ENCODE results near the gene PTK7. TPM values are rescaled to one million over a fixed set of nuclear protein-coding genes. Genes with fewer than 3 reads are reported as not detected.

The PTK7 gene
- total RNA-seq, 2 donors from 2014 or later, result 2.8 to 7.8 TPM

DNA sequence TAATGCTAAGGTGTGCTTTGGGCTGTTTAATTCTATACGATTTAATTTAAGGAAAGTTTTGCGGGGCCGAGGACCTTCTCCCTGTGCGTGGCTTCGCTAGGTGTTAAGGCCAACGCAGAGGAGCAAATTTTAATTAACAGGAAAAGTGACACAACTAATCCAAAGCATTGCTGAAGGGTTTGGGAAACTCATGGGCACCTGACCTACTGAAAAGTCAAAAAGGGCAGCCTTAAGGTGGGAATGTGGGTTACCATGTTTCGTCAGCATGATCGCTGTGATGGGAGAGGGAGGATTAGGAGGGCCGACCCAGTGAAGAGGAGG is 105.5 kb downstream of the PTK7 start:
- Mint-ChIP-seq H3K36me3 (ENCODE audit: insufficient read depth in 2 of 2) (peaks cover 4 to 25% of the 10 kb centered on the region in 2 donors), H3K4me3 (peak overlapping the region; percentile 96 to 98), H3K27me3 (ENCODE audit: low read depth) (no peaks in the 10 kb centered on the region), H3K27ac (peak overlapping the region; percentile 6), H3K9me3 (no peaks in the 10 kb centered on the region), H3K4me1 (ENCODE audit: low read depth) (peaks cover 48% of the 10 kb centered on the region)
- ATAC-seq (replicated peaks in 1 of 2), result no peak
- DNase-seq, result no peak

DNA sequence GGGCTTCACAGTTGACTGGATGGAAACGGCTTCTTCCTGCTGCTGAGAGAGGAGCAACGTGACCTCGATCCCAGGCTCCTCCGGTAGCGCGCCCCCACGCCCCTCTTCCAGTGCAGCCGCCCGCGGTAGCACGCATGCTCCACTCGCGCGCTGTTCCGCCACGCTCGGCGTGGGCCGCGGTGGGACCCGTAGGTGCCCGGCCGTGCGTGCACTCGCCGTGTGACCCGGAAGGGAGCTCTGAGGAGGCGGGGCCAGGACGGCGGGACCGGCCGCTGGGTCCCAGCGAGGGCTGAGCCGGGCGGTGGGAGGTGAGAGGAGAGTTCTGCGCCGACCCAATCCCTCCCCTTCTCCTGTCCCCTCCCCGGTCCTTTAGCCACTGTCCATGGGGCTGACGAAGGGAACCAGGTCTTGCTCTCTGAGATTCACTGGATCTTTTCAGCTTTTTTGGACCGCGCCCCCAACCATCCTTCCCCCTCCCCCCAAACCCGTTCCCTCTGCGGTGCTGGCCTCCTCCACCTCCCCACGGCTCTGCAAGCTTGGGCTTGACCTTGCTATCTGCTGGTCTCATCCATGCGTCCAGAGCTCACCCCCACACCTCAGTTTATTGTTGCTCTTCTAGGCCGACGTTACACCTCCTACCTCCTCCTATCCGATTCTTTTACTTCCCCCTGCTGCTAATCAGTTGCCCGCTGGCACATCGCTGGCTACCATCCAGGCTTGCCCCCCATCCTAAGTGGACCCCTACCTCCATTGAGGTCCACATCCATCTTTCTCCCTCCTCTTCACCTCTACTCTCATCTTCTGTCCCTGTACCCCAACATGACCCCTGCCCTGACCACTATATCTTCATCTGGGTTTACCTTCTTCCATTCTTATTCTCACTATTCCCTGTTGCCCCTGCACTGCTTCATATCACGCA is 106.1 kb downstream of the PTK7 start, which contains the start of gene CUL9:
Gene CUL9, plus strand, starts transcription at position 255 of the 919 bp plus-strand sequence. CDS start 2,115 bp downstream, outside the sequence.
- peak; percentile 99 for ATAC-seq (replicated peaks in 1 of 2)
- DNase-seq, result peak; percentile 91 to 93
- Mint-ChIP-seq H3K9me3 (no peaks in the 10 kb centered on the region), H3K36me3 (ENCODE audit: insufficient read depth in 2 of 2) (peaks cover 4 to 25% of the 10 kb centered on the region in 2 donors), H3K4me3 (peak within 1 kb of the TSS; percentile 96 to 98), H3K4me1 (ENCODE audit: low read depth) (peaks cover 48% of the 10 kb centered on the region), H3K27ac (peak within 1 kb of the TSS; percentile 90), H3K27me3 (ENCODE audit: low read depth) (no peaks in the 10 kb centered on the region)

DNA sequence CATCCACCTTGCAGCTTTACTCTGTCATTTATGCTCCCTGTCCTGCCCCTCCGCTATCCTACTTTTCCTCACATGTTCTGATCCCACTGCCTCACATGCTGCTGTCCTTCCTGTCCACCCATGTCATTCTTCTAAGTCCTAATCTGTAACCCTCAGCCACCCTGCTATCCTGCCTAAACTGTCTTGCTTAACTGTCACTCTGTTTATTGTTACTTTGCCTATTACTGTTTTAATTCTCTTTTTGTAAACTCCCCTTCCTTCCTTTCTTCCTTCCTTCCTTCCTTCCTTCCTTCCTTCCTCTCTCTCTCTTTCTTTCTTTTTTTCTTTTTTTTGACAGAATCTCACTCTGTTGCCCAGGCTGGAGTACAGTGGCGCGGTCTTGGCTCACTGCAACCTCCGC is 107.3 kb downstream of the PTK7 start:
- no peaks in the 10 kb centered on the region for H3K9me3 Mint-ChIP-seq
- peaks cover 4 to 17% of the 10 kb centered on the region in 2 donors for H3K36me3 Mint-ChIP-seq (ENCODE audit: insufficient read depth in 2 of 2)

DNA sequence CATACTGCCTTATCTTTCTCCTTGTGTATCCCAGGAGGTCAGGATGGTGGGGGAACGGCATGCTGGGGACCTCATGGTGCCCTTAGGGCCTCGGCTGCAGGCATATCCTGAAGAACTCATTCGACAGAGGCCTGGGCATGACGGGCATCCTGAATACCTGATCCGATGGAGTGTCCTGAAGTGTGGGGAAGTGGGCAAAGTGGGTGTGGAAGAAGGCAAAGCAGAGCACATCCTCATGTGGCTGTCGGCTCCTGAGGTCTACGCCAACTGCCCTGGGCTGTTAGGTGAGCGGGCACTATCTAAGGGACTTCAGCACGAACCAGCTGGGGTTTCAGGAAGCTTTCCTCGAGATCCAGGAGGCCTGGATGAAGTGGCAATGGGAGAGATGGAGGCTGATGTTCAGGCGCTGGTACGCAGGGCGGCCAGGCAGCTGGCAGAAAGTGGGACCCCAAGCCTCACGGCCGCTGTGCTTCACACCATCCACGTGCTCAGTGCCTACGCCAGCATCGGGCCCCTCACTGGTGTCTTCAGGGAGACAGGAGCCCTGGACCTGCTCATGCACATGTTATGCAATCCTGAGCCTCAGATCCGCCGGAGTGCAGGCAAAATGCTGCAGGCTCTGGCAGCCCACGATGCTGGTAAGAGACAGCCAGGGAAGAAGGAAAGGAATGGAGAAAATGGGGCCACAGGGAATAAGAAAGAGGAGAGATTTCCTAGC is 108.3 kb downstream of the PTK7 start:
- H3K4me3 Mint-ChIP-seq, result peak overlapping the region; percentile 21 to 98

More for the DNA sequence above, 107.3 kb downstream of the PTK7 start:
- peaks cover 48% of the 10 kb centered on the region for H3K4me1 Mint-ChIP-seq (ENCODE audit: low read depth)
- DNase-seq (no peak), ATAC-seq (replicated peaks in 1 of 2) (no peak)
- H3K4me3 Mint-ChIP-seq, result peak overlapping the region; percentile 96 to 98
- no peaks in the 10 kb centered on the region for H3K27me3 Mint-ChIP-seq (ENCODE audit: low read depth)
- peak overlapping the region; percentile 90 for H3K27ac Mint-ChIP-seq

DNA sequence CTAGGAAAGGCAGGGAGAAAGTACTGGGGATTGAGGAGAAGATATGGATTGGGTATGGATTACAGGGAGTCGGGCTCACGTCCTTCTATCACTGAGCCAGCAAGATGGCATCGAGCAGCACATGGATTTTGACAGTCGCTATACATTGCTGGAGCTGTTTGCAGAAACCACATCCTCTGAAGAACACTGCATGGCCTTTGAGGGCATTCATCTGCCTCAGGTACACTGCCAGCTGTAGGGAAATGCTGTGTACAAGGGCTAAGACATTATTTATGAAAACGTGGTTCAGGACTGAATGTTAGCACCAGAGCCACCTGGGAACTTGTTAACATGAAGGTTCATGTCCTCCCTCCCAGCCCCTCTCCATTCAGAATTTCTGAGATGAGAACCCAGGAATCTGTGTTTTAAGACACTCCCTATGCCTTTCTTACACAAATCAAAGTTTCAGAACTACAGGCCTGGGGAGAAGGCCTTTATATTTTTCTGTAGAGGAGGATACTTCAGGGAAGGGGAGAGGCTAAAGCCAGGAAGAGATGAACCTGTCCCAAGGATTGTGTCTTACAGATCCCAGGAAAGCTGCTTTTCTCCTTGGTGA is 109.4 kb downstream of the PTK7 start:
- DNase-seq (no peak), ATAC-seq (replicated peaks in 1 of 2) (no peak)
- H3K27ac Mint-ChIP-seq, result peak overlapping the region; percentile 41
- no peaks in the 10 kb centered on the region for H3K27me3 Mint-ChIP-seq (ENCODE audit: low read depth)
- peak overlapping the region; percentile 5 to 10 for H3K4me3 Mint-ChIP-seq
- H3K36me3 Mint-ChIP-seq (ENCODE audit: insufficient read depth in 2 of 2), result peaks cover 4 to 14% of the 10 kb centered on the region in 2 donors
- H3K4me1 Mint-ChIP-seq (ENCODE audit: low read depth), result peaks cover 48% of the 10 kb centered on the region
- no peaks in the 10 kb centered on the region for H3K9me3 Mint-ChIP-seq

More for the DNA sequence above, 108.3 kb downstream of the PTK7 start:
- no peaks in the 10 kb centered on the region for H3K9me3 Mint-ChIP-seq
- H3K4me1 Mint-ChIP-seq (ENCODE audit: low read depth), result peaks cover 48% of the 10 kb centered on the region
- H3K27ac Mint-ChIP-seq, result peak overlapping the region; percentile 35
- DNase-seq, result no peak
- no peaks in the 10 kb centered on the region for H3K27me3 Mint-ChIP-seq (ENCODE audit: low read depth)
- no peak for ATAC-seq (replicated peaks in 1 of 2)
- H3K36me3 Mint-ChIP-seq (ENCODE audit: insufficient read depth in 2 of 2), result peaks cover 4 to 14% of the 10 kb centered on the region in 2 donors

DNA sequence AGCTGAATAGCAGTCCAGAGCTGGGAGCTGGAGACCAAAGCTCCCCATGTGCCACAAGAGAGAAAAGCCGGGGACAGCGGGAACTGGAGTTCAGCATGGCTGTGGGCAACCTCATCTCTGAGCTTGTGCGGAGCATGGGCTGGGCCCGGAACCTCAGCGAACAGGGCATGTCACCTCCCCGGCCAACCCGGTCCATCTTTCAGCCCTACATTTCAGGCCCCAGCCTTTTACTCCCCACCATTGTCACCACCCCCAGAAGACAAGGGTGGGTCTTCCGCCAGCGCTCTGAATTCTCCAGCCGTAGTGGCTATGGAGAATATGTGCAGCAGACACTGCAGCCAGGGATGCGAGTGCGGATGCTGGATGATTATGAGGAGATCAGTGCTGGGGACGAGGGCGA is 109.9 kb downstream of the PTK7 start:
- Mint-ChIP-seq H3K4me3 (no peak overlapping the region), H3K4me1 (ENCODE audit: low read depth) (peaks cover 45% of the 10 kb centered on the region), H3K36me3 (ENCODE audit: insufficient read depth in 2 of 2) (peaks cover 4 to 14% of the 10 kb centered on the region in 2 donors), H3K9me3 (no peaks in the 10 kb centered on the region), H3K27me3 (ENCODE audit: low read depth) (no peaks in the 10 kb centered on the region), H3K27ac (no peak overlapping the region)
- ATAC-seq (replicated peaks in 1 of 2) (no peak), DNase-seq (no peak)

DNA sequence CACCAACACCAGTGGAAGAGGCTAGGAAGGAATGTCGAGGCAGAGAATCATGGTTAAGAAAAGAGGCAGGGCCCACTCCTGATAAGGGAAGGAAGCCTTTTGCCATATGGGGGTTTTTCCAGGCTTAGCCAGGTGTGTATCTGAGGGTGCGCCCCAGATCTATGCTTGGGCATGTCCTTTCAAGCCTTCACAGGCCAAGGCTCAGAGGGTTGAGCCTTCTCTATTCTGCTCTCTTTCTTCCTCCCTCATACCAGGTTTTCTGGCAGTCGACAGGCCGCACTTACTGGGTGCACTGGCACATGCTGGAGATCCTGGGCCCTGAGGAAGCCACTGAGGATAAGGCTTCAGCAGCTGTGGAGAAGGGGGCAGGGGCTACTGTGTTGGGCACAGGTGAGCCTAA is 110.6 kb downstream of the PTK7 start:
- Mint-ChIP-seq H3K4me1 (ENCODE audit: low read depth) (peaks cover 39% of the 10 kb centered on the region), H3K4me3 (no peak overlapping the region), H3K27ac (no peak overlapping the region), H3K9me3 (no peaks in the 10 kb centered on the region), H3K27me3 (ENCODE audit: low read depth) (no peaks in the 10 kb centered on the region), H3K36me3 (ENCODE audit: insufficient read depth in 2 of 2) (peaks cover 5 to 14% of the 10 kb centered on the region in 2 donors)
- DNase-seq (no peak), ATAC-seq (replicated peaks in 1 of 2) (no peak)

DNA sequence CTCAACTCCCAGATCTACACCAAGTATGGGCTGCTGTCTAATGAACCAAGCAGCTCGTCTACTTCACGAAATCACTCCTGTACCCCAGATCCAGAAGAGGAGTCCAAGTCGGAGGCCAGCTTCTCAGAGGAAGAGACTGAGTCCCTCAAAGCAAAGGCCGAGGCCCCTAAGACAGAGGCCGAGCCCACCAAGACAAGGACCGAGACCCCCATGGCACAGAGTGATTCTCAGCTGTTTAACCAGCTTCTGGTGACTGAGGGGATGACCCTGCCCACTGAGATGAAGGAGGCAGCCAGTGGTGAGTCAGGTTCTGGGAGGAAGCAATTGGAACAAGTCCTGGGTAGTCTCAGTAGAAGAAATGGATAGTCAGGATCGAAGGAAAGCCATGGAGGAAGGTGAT is 111.7 kb downstream of the PTK7 start:
- Mint-ChIP-seq H3K4me1 (ENCODE audit: low read depth) (peaks cover 33% of the 10 kb centered on the region), H3K9me3 (no peaks in the 10 kb centered on the region), H3K36me3 (ENCODE audit: insufficient read depth in 2 of 2) (peaks cover 2 to 12% of the 10 kb centered on the region in 2 donors), H3K27me3 (ENCODE audit: low read depth) (no peaks in the 10 kb centered on the region), H3K4me3 (no peak overlapping the region), H3K27ac (no peak overlapping the region)
- DNase-seq, result no peak
- ATAC-seq (replicated peaks in 1 of 2), result no peak

DNA sequence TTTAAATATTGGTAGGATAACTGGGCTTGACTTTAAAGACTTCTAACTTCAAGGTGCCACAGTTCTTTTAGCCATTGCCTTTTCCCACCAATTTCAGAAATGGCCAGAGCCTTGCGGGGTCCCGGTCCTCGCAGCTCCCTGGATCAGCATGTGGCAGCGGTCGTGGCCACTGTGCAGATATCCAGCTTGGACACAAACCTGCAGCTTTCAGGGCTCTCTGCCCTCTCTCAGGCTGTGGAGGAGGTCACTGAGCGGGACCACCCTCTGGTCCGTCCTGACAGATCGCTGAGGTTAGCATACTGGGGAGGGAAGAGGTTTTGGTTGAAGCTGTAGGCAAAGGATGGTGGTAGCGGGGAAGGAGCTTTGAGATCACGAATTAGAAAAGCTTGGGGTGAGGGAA is 112.3 kb downstream of the PTK7 start:
- ATAC-seq (replicated peaks in 1 of 2) (no peak), DNase-seq (no peak)
- Mint-ChIP-seq H3K36me3 (ENCODE audit: insufficient read depth in 2 of 2) (peaks cover 2 to 12% of the 10 kb centered on the region in 2 donors), H3K27me3 (ENCODE audit: low read depth) (no peaks in the 10 kb centered on the region), H3K9me3 (no peaks in the 10 kb centered on the region), H3K4me1 (ENCODE audit: low read depth) (peaks cover 27% of the 10 kb centered on the region), H3K4me3 (no peak overlapping the region), H3K27ac (no peak overlapping the region)

DNA sequence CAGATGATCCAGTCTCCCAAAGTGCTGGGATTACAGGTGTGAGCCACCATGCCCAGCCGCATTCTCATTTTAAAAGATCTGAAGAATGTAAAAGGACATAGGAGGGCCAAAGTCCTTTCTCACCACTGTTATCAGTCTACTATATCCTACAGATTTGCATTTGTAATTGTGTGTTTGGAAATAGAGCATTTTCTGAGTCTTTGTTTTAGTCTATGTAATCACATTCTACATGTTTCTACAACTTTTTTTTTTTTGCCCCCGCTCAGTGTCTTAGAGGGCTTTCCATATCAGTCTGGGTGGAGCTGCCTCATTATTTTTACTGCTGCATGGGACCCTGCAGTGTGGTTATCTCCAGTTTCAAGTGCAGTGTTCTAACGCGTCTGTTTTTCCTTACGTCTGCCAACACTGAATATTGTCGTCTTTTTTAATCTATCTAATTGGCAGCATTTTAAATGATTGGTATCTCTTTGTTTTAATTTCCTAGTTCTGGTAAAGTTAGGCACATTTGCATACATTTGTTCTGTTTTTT is 113.7 kb downstream of the PTK7 start:
- ATAC-seq (replicated peaks in 1 of 2), result no peak
- DNase-seq, result no peak
- no peaks in the 10 kb centered on the region for H3K27me3 Mint-ChIP-seq (ENCODE audit: low read depth)
- peaks cover 13% of the 10 kb centered on the region for H3K4me1 Mint-ChIP-seq (ENCODE audit: low read depth)
- no peak overlapping the region for H3K4me3 Mint-ChIP-seq
- H3K27ac Mint-ChIP-seq, result no peak overlapping the region
- peaks cover 2 to 11% of the 10 kb centered on the region in 2 donors for H3K36me3 Mint-ChIP-seq (ENCODE audit: insufficient read depth in 2 of 2)
- no peaks in the 10 kb centered on the region for H3K9me3 Mint-ChIP-seq

DNA sequence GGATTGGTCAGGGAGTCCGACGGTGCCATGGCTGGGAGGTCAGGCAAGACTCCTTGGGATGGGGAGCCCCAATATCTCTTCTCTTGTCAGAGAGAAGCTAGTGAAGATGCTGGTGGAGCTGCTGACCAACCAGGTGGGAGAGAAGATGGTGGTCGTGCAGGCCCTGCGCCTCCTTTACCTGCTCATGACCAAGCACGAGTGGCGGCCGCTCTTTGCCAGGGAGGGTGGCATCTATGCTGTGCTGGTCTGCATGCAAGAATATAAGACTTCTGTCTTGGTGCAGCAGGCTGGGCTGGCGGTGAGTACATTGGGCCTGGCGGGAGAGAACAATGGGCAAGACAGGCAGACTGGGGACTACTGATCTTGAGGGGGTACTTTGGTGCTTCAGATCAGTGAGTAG is 116.8 kb downstream of the PTK7 start:
- Mint-ChIP-seq H3K4me3 (no peak overlapping the region), H3K4me1 (ENCODE audit: low read depth) (no peaks in the 10 kb centered on the region), H3K27me3 (ENCODE audit: low read depth) (no peaks in the 10 kb centered on the region)

DNA sequence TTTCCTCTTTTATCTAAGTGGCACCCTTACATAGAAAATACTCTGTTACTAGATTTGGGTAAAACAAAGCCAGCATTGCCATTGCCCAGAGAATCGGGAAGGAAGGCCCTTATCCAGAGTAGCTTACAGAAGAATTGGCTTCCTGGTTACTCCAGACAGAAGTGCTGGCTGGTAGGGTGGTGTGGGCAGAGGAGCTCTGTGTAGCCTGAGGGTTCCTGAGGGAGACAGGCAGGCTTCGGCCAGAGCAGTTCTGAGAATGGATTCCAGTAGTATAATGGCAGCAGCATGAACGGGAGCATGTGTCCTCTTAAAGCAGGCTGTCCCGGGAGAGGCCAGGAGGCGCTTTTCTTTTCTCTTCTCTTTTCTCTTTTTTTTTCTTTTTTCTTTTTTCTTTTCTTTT is 117.8 kb downstream of the PTK7 start:
- Mint-ChIP-seq H3K4me3 (no peak overlapping the region), H3K27me3 (ENCODE audit: low read depth) (no peaks in the 10 kb centered on the region), H3K9me3 (no peaks in the 10 kb centered on the region), H3K27ac (no peak overlapping the region), H3K36me3 (ENCODE audit: insufficient read depth in 2 of 2) (peaks cover 2 to 13% of the 10 kb centered on the region in 2 donors), H3K4me1 (ENCODE audit: low read depth) (no peaks in the 10 kb centered on the region)
- ATAC-seq (replicated peaks in 1 of 2), result no peak
- no peak for DNase-seq

More for the DNA sequence above, 116.8 kb downstream of the PTK7 start:
- Mint-ChIP-seq H3K36me3 (ENCODE audit: insufficient read depth in 2 of 2) (peaks cover 2 to 13% of the 10 kb centered on the region in 2 donors), H3K9me3 (no peaks in the 10 kb centered on the region), H3K27ac (no peak overlapping the region)
- DNase-seq (no peak), ATAC-seq (replicated peaks in 1 of 2) (no peak)

DNA sequence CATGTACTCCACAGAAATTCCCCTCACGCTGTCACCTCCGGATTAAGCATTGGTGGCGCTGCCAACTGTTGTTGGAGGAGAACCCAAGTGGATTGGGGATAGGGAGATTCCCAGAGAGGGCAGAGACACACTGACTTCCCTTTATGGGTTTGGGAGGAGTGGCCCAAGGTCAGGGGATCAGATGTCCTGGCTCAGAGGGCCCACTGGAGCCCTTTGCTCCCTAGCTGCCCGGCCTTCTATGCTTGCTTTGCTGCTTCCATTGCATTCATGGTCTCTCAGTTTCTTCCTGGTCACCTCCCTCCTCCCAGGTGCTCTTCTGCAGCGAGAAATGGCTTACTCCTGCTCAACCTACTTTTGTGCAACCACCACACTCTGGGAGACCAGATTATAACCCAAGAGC is 120.2 kb downstream of the PTK7 start:
- Mint-ChIP-seq H3K27me3 (ENCODE audit: low read depth) (no peaks in the 10 kb centered on the region), H3K36me3 (ENCODE audit: insufficient read depth in 2 of 2) (peaks cover 0 to 14% of the 10 kb centered on the region in 2 donors), H3K4me1 (ENCODE audit: low read depth) (no peaks in the 10 kb centered on the region), H3K27ac (no peak overlapping the region), H3K4me3 (no peak overlapping the region), H3K9me3 (no peaks in the 10 kb centered on the region)
- DNase-seq (no peak), ATAC-seq (replicated peaks in 1 of 2) (no peak)

Measured in activated T-cell treated with anti-CD3 and anti-CD28 coated beads, Interleukin-2, amount 50 U/mL, for 72 hours (primary cell).